Posterior vena cava (tissue), 2 donors: ENCODE data around the gene PTPN2. TPM values are rescaled to one million over a fixed set of nuclear protein-coding genes. Genes with fewer than 3 reads are reported as not detected.

Experiments
- DNase-seq: peaks from one replicate; pipeline ENCODE4 v3.0.0-alpha.2; 2020; ENCODE audit warnings: low spot score
- intact Hi-C, 2 donors: fragments of 100-400 bp; cut with DNase I; formaldehyde crosslinking; loops; one replicate each; pipeline versions ENCODE4 v1.14.1 to v1.14.2; 2022 to 2023
- total RNA-seq, 2 donors: library from RNA; stranded (reverse); fragmentation: NEBNext Ultra II Directional; extraction: Animal tissue kit (Norgen Biotek cat#: 25700); gene quantifications; one replicate each; pipeline ENCODE4 v1.2.1, GENCODE V29; 2021
- donor health status: DM: yes; HTN: yes; CAD: no.
- donor health status: DM: yes; HTN: yes; CAD: no.

The PTPN2 gene
- total RNA-seq, 2 donors from 2014 or later = 29.2 to 36.8 TPM

GRCh38 chr18:12862874-12863482 lies 21.1 kb downstream of the PTPN2 start:
- no peak for DNase-seq
- intact Hi-C loops = no loop called here

GRCh38 chr18:12862467-12862866 lies 21.6 kb downstream of the PTPN2 start:
- intact Hi-C loops = no loop called here
- no peak for DNase-seq

GRCh38 chr18:12861637-12862036 lies 22.4 kb downstream of the PTPN2 start:
- intact Hi-C loops = no loop called here
- no peak for DNase-seq

GRCh38 chr18:12860530-12860929 lies 23.5 kb downstream of the PTPN2 start:
- intact Hi-C loops = no loop called here
- no peak for DNase-seq

- intact Hi-C loops = no loop called here
- DNase-seq = no peak
Measured at GRCh38 chr18:12858991-12859390, 25.0 kb downstream of the PTPN2 start.

DNA sequence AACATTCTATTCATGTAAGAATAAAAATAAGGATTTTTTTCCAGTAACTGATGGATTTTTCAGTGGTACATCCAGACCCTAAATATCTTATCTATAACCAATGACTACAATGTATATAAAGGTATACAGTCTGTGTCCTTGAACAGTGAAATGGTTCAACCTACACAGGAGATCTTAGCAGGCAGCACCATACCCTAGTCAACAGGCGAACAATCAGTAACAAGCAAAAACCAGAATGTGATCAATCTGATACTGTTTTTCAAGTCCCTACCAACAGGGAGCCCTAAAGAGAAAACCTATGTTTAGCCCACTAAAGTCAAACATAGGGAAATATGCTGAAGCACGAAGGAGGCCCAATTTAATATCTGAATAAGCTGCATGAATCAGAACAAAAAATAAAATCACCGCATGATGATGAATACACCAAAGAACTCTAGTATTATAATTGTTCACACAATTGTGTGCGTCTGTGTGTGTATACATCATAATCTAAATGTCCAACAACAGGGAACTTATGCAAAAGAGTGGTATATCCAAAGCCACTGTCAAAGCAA lies 26.0 kb downstream of the PTPN2 start:
- DNase-seq = no peak
- intact Hi-C loops = no loop called here

DNA sequence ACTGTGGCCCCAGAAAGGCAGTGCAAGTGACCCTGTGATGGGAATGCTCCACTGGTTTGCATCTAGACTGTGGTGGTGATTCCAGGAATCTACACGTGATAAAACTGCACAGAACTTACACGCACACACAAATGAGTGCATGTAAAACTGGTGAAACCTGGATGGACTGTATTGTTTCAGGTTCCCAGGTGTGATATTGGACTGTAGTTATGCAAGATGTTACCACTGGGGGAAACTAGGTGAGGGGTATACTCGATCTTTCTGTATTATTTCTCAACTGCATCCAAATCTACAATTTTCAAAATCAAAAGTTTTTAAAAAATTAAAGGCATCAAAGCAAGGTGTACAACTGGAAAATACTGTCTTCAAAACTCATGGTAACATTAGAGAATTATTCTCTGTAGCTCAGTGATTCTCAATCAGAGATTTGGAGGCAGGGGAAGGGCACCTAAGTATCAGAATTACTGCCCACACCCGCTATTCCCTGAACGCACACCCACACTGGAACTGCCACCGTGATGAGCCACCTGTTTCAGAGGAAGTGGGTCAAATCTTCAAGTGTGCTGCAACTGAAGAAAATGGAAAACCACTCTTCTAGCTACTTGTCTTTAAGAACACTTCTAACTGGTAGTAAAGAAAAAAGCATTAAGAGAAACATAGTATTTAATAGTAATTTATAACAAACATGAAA lies 26.7 kb downstream of the PTPN2 start:
- DNase-seq = no peak
- intact Hi-C loops = no loop called here

DNA sequence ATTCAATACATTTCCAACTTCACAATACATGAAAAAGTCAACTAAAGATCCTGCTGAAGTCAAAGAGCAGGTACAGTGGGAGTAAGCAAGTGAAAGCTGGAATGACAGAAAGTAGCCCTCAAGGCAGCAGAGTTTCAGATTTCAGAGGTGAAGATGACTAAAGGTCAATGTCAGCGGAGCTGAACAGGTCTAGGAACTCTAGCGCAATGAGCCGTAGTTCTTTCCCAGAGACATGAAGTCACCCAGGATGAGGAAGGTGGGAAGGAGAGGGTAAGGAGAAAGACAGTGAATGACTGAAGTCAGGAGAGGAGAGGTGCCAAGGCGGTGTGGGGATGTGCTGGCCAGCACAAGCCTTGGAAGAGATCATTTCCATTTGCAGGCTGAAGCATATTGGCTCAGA lies 28.1 kb downstream of the PTPN2 start:
- intact Hi-C loops = no loop called here

GRCh38 chr18:12852566-12853315 lies 31.3 kb downstream of the PTPN2 start:
- intact Hi-C loops = no loop called here
- DNase-seq = no peak

More for the DNA sequence above, 28.1 kb downstream of the PTPN2 start:
- no peak for DNase-seq

- intact Hi-C loops = no loop called here
- no peak for DNase-seq
Measured at GRCh38 chr18:12851716-12852115, 32.3 kb downstream of the PTPN2 start.

GRCh38 chr18:12849548-12849947 lies 34.5 kb downstream of the PTPN2 start:
- intact Hi-C loops = no loop called here
- no peak for DNase-seq

DNA sequence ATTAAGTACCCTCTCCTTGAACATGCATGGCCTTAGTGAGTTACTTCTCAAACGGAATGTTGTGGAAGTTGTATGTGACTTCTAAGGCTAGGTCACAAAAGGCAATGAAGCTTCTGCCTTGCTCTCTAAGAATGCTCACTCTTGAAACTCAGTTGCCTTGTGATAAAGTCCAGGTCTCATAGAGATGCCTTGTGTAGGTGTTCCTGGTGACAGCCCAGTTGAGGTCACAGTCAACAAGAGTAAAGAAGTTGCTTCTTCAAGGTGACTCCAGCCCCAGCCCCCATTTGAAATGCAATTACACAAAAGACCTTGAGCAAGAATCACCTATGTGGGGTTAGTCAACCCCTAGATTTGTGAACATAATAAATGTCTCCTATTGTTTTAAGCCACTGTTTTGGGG lies 35.6 kb downstream of the PTPN2 start:
- no peak for DNase-seq
- intact Hi-C loops = no loop called here

GRCh38 chr18:12844391-12844790 lies 39.6 kb downstream of the PTPN2 start:
- DNase-seq = no peak
- intact Hi-C loops = no loop called here

DNA sequence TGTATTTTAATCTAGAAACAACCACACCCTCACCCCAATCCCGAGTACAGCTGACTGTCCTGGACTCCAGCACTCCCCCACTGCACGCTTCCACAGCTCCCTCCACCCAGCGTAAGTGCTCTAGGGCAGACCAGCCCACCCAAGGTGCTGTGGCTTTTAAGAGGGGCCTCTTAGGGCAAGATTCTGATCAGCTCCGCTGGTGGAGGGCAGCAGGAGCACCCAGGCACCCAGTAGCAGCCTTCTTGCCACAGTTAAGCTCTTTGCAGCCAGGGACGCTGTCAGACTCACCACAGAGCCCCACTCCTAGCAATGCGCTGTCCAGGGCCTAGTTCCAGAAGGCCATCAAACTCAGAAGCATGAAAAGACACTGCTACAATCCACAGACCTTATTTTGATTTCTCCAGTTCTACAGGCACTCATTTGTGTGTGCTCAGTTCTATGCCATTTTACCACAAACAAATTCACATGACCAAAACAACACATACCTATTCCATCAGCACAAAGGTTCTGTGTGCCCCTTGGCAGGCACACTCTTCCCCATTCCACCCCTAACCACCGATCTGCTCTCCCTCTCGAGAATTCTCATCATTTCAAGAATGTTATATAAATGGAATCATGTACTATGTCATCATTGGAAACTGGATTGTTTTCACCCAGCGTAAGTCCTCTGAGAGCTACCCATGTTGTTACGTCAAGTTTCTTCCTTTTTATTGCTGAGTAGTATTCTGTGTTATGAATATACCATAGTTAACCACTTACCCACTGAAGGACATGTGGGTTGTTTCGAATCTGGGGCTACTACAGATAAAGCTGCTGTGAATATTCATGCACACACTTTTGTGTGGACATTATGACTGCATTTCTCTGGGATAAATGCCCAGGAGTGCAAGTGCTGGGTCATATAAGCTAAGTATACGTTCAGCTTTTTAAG lies 40.4 kb downstream of the PTPN2 start:
- intact Hi-C loops = no loop called here

DNA sequence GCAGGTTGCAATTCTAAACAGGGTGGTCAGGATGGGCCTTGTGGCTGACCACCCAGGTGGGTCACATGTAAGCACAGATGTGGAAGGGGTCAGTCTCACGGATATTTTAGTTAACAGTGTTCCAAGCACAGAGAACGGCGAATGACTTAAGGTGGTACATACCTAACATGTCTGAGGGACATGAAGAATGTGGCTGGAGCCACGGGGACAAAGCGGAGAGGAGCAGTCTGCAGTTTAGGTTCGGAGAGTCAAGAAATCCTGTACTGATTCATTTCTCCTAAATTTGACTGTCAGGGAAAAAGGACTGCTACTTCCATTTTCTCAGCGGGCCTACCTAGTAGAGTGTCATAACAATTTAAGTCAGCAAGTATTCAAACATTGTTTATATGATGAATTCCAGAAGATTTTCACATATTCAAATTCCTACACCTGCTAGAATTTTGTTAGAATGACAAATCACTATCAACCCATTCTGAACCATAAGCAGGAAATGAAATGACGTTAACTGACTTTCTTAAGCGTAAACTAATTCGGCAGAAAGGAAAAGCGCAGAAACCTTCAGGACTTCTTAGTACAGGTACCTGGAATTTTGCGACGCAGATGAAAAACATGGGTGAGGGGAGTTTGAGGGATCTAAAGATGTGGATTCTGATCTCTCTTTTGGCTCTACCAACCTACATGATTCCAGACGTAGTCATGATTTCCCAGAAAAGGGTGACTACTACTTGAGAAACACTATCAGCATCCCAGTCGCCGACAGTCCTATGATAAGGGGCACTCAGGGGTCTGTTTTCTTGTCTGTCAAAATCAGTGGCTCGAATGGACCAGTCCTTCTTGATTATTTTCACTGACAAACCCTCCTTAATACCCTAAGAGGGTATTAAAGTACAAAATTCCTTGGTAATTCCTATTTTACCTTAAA lies 41.3 kb downstream of the PTPN2 start:
- DNase-seq = no peak
- intact Hi-C loops = no loop called here

More for the DNA sequence above, 40.4 kb downstream of the PTPN2 start:
- DNase-seq = no peak

DNA sequence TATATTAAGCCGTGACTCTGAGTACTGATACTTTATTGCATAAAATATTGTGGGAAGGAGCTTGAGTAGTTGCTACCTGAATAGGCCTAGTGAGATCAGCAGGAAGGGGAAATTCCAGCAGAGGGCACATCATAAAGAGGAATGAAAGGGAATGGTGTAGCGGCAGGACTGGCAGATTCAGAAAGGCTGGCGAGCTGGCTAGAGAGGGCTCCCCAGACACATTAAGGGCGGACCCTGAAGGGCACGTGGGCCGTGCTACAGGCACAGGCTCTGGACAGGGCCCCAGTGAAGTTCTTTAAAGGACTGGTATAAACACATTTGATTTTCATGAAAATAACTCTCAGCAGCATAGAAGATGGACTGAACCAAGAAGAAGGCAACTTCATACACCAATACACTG lies 43.0 kb downstream of the PTPN2 start:
- no peak for DNase-seq
- intact Hi-C loops = no loop called here

GRCh38 chr18:12840382-12840781 lies 43.7 kb downstream of the PTPN2 start:
- intact Hi-C loops = no loop called here
- DNase-seq = no peak

- intact Hi-C loops = no loop called here
- DNase-seq = no peak
Measured at GRCh38 chr18:12839526-12840196, 44.4 kb downstream of the PTPN2 start.
